OCI-LY3 (cell line): Measurements from ENCODE around the gene B4GALNT1.

ENCODE experiments used
- EZH2phosphoT487 ChIP-seq: fragments of 200-600 bp; shearing (Covaris generic); IDR thresholded peaks from 2 replicates; pipeline ENCODE4 v1.6.1; 2018; ENCODE audit warnings: antibody characterized with exemption, mixed run types, low read depth
- TF ChIP-seq, protein P1 (sequence below): fragments of 200-600, 300-600 bp; sonication (generic); IDR thresholded peaks from 2 replicates; pipeline ENCODE4 v1.5.1; 2014; ENCODE audit warnings: antibody characterized with exemption, low read length, low read depth

DNA sequence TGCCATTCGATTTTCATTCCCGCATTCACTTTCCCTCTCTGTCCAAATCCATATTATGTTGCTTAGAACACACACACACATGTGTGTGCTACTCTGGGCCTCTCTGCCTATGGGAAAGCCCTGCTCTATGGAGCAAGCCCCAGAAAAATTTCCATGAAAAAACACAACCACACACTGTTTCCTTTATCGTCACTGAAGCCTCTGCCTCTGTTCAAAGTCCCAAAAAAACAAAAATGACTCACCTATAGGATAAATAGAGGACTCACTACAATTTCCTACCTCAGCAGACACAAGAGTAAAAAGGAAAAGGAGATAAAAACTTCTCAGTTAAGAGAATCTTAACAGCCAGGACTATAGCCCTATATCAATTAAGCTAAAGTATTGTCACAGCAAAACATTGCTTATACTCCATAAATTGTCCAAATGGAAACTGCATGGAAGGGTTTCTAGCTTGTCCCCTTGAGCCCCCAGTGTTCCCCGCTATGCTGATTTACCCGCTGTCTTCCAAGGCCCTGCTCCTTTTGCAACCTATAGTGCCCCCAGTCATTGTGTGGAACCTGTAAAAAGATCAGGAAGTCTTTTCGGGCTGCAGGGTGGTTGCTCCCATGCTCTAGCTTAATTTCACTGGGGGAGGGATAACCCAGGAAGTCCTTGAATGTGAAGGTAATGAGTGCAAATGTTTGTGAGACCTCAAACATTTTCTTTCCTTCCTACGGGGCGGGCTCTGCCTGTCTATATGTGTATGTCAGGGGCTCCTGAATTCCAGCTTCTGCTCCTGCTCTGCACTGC, 53.1 kb downstream of the B4GALNT1 start:
- TF ChIP-seq, protein P1, sequence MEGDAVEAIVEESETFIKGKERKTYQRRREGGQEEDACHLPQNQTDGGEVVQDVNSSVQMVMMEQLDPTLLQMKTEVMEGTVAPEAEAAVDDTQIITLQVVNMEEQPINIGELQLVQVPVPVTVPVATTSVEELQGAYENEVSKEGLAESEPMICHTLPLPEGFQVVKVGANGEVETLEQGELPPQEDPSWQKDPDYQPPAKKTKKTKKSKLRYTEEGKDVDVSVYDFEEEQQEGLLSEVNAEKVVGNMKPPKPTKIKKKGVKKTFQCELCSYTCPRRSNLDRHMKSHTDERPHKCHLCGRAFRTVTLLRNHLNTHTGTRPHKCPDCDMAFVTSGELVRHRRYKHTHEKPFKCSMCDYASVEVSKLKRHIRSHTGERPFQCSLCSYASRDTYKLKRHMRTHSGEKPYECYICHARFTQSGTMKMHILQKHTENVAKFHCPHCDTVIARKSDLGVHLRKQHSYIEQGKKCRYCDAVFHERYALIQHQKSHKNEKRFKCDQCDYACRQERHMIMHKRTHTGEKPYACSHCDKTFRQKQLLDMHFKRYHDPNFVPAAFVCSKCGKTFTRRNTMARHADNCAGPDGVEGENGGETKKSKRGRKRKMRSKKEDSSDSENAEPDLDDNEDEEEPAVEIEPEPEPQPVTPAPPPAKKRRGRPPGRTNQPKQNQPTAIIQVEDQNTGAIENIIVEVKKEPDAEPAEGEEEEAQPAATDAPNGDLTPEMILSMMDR = no peak
- no peak for TF ChIP-seq EZH2phosphoT487
